GM21381 (cell line): ENCODE measurements around the gene CIAO2A.
"Not testable (repeated sequence)": the region's sequence is repeated elsewhere in the genome, so short reads cannot be mapped to it uniquely, and the experiment has no call there.

Experiments
- ATAC-seq: cut with Tn5 transposase; IDR thresholded peaks from one replicate; pipeline ENCODE4 v1.9.1; 2021; ENCODE audit warnings: mild to moderate bottlenecking, moderate library complexity; ENCODE audit not compliant: unreplicated experiment

Gene CIAO2A, protein sequence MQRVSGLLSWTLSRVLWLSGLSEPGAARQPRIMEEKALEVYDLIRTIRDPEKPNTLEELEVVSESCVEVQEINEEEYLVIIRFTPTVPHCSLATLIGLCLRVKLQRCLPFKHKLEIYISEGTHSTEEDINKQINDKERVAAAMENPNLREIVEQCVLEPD

DNA sequence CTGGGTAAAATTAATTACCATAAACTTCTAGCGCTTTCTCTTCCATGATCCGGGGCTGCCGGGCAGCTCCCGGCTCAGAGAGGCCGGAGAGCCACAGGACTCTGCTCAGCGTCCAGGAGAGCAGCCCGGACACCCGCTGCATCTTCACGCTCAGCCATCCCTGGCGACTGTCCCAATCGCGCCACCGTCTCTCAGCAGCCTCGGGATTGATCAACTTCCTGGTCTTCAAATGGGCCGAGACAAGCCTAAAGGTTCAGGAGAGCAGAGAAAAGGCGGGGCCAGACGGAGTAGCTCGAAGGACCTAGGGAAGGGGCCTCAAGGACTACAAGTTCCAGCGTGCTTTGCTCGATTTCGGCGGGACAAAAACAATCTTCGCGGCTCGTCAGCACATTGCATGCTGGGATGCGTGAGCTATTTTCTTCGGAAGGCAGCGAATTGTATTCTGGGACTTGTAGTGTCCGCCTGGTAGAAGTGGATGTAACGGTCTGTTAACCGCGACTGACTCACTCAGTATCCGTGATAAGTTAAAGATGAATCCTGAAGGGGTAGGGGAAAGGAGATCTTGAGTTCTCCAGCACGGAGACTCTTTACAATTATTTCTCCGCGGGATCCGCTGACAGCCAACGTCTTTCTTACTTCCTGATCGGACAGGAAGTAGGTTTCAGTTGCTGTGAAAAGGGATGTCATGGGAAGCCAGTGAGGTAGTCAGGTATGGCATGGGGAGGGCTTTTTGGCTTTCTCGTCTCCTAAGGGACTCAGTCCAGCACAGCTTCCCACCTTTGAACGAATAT is at the start of gene CIAO2A:
Gene CIAO2A, minus strand, starts transcription at position 212 of the 791 bp plus-strand sequence. Its CDS starts 70 bp downstream, at position 142.
- peak; percentile 65 for ATAC-seq

DNA sequence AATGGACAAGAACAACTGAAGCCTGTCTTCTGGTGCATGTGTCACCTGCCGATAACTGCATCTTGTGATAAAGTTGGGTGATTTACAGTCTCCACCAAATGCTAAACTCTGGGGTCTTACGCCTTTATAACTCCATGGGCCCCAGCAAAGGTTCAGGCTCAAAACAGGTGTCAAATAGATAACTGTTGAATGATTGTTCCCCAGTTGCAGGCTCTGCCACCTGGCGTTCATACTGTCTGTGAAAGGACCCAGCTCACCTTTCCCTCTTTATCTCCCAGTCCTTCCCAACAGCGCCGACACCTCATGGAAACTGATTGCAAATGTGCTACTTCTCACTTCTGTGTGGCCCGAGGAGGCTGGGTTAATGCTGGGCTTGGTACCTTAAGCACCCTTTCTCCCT is 49.6 kb upstream of the CIAO2A start:
- no peak for ATAC-seq

DNA sequence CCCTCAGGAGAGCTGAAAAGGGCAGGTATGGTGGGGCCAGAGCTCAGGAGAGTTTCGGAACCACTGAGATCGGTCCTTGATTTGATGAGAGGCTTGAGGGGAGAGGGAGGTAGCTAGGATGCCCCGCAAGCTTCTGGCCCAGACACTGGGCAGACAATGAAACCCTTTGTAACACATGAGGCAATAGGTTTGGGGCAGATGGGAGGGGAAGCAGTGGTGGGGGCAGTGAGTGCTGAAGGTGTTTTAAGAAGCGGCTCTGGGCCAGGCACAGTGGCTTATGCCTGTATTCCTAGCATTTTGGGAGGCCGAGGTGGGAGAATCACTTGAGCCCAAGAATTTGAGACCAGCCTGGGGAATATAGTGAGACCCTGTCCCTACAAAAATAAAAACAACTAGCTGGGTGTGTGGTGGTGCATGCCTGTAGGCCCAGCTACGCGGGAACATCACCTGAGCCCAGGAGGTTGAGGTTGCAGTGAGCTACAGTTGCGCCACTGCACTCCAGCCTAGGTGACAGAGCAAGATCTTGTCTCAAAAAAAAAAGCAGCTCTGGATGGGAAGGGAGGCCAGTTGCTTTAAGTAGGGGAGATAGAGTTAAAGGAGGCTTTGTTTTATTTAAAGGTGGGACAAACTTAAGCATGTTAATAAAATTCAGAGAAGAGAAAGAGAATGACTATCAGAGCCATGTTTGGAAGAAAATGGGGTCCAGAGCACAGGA is 48.3 kb upstream of the CIAO2A start:
- no peak for ATAC-seq

DNA sequence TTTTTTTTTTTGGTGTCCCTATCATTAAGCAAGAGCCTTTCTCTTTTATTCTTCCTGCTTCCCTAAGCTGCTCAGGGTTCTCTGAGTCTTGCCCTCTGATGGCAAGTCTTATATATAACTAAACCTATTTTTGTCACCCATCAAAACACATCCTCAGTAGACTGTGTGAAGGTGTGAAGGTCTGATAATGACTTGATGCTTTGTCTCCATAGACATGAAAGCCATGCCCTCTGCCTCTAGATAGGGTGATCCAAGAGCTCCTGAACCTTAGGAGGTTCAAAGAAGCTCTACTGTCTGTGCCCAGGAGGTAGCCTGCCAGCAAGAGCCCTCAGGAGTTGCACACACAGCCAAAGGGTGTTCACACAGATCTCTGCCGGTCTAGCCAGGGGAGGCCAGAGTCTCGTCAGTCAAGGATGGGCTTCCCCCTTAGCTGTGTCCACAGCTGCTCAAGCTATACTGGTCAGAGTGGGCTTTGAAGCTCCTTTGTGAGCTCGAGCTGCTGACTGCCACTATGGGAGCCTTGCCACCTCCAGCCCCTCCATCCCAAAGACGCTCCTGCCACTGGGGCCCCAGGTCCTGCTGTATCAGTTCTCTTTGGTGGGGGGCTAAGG is 44.8 kb upstream of the CIAO2A start:
- ATAC-seq = no peak

DNA sequence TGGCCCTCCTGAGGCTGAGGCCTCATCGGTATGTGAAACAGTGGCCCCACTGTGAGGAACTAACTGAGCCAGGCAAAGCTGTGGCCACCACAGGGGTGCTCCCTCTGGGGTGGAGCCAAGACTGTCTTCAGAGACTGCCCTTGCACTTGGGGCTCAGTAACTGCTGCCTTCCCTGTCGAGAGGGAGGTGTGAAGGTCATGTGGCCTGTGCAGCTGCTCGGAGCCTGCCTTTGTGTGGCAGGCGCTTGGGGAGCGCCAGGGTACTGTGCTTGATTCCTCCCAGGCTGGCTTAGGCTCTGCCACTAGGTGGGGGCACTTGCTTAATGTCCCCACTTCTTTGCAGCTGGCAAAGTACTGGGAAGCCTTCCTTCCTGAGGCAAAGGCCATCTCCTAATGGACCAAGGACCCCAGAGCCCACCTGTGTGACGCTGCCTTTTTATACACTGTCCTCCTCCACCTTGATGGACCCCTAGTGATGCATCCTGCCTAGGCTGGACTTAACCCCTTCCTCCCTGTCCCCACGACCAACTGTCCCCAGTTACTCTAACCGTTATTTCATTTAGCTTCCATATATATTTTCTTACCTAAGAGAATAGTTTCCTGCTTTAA is 43.7 kb upstream of the CIAO2A start:
- no peak for ATAC-seq

DNA sequence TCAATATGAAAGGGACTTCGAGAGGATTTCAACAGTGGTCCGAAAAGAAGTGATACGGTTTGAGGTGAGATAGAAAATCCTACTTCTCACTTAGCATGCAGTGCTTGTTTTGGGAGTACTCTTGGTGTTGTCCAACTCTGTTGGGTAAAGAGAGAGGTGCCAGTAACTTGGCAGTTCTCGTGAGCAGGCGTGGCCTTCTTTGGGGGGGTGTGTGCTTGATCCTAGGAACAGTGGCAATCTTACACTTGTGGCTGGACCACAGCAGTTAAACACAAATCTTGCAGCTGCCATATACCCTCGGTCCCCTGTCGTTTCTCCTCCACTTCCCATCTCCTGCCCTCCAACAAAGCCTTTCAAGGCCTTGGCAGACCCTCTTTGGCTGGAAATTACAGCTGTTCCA is 42.7 kb upstream of the CIAO2A start:
- no peak for ATAC-seq

DNA sequence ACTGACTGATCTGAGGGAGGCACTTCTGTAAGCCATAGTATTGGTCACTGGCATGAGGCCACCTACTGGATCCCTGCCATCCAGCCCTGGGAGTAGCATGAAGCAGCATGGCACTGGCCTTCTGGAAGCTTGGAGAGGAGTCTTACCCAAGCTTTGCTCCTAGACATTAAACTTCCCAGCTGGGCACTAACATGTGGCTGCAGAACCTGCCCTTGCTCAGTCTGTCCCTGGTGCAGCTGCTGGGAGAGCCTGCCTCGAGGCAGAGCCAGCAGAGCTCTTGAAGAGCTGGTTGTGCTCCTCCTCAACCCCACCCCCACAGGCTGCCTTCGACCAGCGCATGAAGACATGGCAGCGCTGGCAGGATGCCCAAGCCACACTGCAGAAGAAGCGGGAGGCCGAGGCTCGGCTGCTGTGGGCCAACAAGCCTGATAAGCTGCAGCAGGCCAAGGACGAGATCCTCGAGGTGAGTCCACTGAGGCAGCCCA is 40.7 kb upstream of the CIAO2A start:
- no peak for ATAC-seq

DNA sequence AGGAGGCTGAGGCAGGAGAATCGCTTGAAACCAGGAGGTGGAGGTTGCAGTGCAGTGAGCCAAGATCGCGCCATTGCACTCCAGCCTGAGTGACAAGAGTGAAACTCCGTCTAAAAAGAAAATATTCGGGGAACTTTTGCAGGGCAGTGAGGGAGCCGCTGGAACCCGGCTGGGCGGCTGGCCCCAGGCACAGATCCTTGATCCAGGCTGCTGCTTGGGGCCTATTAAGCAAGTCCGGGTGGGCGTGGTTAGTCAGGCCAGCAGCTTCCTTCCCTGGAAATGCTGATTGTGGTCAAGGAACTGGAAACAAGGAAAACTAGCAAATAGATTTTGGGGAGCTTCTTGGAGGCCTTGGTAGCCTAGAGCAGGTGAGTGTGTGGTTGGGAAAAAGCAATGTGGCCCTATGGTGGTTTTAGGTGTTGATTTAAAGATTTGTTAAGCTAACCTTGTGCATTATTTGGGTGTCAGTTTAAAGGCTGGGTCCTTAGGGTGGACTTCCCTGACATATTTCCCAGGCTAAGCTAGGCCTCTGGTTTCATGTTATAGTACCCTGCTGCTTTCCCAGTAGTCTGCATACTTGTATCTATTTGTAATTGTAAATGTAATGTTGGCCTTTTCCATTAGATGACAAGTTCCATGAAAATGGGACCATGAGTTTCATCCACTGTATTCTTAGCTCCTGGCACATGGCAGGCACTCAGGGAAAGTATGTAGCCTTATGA is 40.1 kb upstream of the CIAO2A start:
- no peak for ATAC-seq

DNA sequence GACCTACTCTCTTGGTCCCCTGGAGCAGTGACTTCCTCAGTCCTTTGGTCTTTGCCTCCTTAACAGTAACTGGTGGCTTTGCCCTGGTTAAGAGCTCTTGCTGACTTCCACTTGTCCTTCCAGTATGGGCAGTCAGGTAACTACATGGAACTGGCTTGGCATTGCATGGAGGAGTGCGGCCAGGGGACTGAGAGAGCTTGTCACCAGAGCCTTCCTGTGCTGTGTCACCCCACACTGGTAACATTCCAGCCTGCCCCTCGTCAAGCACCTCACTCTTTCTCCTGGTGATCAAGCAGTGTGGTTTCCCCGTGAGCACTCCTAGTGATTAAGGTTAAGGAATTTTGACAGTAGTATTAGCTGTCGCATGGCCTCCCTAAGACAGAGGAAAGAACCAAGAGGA is 38.6 kb upstream of the CIAO2A start:
- no peak for ATAC-seq

DNA sequence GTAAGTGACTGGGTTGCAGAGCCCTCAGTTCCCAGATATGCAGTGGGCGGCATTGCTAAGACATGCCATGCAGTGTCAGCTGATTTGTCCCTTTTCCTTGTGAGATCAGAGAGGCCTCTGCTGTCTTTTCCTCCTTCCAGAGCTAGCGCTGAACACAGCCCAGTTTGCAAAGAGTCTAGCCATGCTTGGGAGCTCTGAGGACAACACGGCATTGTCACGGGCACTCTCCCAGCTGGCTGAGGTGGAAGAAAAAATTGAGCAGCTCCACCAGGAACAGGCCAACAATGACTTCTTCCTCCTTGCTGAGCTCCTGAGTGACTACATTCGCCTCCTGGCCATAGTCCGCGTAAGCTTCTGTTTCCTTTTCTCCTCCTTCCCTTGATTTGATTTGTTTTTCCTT is 37.9 kb upstream of the CIAO2A start:
- no peak for ATAC-seq

DNA sequence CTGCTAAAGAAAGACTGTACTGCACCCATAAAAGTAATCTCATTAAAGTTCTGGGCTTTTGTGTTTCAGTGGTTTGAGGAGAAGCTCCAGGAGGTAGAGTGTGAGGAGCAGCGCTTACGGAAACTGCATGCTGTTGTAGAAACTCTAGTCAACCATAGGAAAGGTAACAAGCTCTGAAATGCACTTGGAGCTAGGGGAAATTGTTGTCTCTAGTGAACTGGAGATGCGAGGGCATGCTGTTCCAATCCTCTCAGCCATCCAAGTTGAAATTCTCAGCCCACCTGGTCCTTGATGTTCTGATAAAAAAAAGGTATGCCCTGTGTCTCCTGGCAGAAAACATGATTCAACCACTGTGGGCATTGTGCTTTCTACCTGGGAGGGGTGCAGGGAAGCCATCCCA is 36.5 kb upstream of the CIAO2A start:
- no peak for ATAC-seq

DNA sequence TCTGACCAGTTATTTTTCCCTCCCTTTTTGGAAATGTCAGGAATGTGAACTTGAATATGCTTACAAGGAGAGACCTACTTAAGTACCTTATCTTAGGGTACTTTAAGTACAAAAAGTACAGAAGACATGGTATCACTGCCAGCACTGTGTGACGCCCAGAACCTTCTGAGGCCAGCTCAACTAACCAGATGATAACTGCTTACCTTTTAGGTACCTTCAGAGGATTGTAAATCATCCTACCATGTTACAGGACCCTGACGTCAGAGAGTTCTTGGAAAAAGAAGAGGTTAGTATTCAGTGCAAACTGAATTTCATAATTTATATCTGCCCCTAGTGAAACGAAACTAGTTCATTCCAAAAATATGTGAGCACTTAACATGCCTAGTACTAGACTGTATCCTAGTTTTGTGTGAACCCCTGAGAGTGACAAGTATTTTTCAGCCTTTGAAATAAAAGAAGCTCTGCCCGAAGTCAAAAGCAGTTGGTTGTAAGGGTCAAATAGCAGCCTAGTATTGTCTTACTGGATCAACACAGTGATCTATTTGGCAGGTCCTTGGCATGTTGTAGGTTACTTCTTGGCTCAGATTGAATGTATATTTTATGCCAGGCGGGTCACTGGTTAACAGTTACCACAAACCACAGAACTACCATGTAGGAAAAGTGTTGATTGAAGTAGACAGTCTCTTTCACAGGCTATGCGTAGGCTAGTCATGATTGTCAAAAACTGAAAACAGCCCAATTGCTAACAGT is 34.1 kb upstream of the CIAO2A start:
- ATAC-seq = no peak

DNA sequence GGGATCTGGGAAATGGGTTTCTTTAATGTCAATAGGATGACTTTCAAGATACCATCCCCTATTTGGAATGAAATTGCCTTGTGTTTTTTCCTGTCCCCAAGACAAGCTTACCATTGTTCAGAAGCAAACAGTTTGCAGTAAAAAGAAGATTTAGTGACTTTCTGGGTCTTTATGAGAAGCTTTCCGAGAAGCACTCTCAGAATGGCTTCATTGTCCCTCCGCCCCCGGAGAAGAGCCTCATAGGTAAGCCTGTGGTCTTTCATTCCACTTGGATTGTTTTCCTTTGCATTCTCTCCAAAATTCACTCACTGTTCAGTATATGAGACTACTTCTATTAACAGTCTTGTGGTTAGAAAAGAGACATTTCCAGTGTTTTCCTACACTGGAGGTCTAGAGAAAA is 32.3 kb upstream of the CIAO2A start:
- no peak for ATAC-seq

DNA sequence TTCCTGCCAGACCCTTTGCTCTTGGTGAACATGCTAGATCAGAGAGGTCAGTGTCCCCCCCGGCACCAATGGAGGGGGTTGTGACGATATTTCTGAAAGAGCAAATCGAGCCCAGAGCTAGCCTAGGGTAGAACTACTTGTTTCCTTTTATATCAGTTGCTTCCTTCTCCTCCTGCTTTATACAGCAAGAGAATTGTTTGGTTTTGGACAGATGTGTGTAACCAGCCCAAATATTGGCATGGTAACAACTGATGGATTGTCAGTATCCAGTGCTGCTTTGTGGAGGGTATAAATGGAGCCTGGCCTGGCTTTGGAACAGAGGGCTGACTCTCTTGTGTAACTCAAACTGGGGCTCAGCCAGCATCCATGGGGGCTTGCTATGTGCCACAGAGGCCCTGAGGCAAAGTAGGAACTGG is 29.3 kb upstream of the CIAO2A start:
- ATAC-seq = no peak

DNA sequence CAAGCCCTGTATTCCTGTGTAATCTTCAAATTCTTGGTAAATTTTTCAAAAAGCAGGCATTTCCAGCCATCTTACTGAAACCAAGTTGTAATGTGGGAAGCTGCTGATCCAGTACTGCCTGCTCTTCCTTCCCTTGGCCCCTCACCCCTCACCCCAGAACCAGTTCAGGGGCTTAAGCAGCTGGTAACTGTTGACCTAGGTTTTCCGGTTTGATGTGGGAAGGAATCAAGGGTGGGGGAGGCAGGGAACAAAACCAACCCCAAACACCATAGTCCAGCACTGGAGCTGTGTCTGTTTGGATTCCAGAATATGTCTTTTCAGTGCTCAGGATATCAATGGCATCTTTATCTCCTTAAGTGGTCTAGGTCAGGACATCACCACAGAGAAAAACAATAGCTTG is 28.8 kb upstream of the CIAO2A start:
- ATAC-seq = no peak

DNA sequence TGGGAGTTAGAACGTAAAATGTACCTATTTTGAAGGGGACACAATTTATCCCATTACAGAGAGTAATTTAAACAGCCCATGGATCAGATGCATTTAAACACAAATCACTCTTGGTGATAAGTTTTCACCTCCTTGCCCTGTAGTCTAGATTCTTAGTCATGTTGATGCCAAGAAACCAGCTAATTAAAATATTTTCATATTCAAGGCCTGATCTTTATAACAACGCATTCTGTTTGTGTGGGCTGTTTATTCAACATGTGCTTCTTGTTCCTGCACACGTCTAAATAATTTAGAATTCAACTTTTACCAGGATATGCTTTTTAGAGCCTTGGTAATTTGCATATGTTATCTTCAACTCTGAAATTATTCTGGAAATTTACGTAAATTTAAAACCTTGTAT is 28.0 kb upstream of the CIAO2A start:
- no peak for ATAC-seq

DNA sequence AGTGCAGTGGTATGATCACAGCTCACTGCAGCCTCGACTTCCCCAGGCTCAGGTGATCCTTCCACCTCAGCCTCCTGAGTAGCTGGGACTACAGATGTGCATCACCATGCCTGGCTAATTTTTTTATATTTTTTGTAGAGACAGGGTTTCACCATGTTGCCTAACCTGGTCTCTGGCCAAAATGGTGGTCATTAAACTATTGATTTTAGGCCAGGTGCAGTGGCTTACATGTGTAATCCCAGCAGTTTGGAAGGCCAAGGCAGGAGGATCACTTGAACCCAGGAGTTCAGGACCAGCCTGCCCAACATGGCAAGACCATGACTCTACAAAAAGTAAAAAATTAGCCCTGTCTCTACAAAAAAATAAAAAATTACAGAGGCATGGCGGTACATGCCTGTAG is 26.7 kb upstream of the CIAO2A start:
- not testable (repeated sequence) for ATAC-seq

DNA sequence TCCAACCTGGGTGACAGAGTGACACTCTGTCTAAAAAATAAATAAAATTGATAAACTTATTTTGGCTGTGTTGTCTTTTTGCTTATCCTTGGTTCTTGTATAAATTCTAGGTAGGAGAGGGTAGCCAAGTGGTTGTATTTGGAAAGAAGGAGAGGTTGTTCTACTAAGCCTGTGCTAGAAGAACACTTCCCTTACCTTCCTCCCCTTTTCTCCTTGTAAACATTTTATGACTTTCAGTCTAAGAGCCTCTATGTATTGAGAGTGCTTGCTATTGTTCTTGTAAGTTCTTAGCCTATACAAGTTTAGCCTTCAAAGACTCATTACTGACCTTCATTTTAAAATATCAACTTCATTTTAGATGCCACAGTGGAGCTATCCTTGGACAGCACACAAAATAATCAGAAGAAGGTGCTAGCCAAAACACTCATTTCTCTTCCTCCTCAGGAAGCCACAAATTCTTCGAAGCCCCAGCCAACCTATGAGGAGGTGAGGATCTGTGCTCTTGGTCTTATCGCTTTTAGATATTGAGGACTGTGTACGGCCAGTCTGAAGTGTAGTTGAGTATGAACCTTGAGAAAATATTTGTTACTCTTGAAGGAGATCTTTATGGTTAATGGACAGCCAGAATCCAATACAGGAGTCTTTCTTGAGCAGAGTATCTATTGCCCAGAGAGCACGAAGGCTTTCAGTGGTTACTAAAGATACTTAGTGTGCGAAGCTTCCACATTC is 24.3 kb upstream of the CIAO2A start:
- ATAC-seq = no peak

DNA sequence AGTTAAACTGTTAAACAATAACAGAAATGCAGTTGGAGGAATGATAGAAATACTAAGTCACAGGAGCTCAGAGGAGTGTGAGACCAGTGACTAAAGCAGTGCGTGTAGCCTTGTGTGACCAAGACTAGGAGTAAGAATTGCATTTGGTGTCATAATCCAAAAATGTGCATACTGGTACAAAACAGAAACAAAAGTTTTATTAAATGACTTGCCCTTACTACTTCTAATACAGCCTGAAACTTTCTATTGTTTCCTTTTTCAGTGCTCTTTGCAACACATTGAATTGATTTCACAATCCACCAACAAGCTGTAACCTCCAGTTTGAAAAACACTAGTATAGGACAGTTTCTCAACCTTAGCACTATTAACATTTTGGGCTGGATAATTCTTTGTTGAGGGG is 19.3 kb upstream of the CIAO2A start:
- no peak for ATAC-seq
